HG03135 (cell line): ENCODE results near the gene RYR3.

Experiments used
- ATAC-seq: cut with Tn5 transposase; IDR thresholded peaks from one replicate; pipeline ENCODE4 v1.9.1; 2021; ENCODE audit warnings: mild to moderate bottlenecking, moderate library complexity; ENCODE audit not compliant: unreplicated experiment

RYR3 gene

DNA sequence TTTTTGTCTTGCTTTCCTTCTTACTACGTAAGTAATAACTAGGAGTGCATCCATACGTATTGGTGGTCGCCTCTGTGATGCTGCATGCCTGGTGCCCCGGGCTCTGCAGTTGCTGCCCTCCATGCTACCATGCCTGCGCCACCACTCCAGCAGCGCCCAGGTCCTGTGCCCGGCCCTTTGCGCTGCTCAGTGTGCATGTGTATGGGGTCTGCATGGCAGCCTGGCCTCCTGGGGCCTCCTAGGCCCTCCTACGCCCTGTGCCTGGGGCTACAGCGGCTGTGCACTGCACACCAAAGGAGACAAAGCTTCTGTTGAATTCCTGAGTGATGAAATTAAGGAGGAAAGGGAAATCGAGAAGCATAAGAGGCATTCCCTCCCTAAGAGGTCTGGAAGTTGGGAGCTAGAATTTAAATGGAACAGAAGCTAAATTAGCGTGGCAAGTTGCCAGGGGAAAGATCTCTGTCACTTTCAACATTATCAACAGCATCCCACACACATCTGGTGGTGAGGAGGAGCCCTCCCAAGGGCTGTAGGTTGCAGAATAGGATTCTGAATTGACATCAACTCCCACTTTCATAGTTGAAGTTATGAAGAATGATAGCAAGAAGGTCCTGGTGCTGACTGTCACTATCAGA lies 382.5 kb downstream of the RYR3 start:
- ATAC-seq = no peak

DNA sequence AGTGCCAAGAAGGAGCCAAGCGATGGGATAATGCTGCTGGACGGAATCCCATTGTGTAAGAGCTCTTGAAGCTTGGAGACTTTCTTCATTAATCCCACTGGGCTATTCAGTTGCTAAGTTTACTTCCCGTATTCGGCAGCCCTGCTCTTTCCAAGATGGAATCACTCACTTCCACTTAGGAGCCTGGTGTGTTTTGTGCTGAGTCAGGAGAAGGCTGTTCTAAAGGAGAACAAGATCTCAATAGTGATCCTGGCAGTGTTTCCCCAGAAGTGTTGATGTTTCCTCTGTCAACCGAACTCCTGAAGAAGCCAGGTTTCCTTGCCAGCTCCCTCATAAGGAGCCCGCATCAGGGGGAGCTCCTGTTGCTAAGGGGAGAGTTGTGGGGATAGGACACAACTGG lies 387.4 kb downstream of the RYR3 start:
- ATAC-seq = no peak

DNA sequence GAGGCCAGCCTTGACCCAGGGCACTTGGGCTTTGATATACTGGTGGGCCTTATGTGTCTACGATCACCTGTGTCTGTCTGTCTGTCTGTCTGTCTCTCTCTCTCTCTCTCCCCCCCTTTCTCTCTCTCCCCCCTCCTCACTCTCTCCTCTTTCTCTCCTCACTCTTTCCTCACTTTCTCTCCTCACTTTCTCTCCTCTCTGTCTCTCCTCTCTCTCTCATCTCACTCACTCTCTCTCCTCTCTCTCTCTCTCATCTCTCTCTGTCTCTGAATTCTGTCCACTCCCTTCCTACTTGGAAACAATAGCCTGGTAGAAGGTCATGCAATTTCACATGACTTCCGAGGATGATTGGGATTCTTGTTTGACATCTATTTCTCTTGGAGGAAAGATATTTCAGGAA lies 388.4 kb downstream of the RYR3 start:
- no peak for ATAC-seq

DNA sequence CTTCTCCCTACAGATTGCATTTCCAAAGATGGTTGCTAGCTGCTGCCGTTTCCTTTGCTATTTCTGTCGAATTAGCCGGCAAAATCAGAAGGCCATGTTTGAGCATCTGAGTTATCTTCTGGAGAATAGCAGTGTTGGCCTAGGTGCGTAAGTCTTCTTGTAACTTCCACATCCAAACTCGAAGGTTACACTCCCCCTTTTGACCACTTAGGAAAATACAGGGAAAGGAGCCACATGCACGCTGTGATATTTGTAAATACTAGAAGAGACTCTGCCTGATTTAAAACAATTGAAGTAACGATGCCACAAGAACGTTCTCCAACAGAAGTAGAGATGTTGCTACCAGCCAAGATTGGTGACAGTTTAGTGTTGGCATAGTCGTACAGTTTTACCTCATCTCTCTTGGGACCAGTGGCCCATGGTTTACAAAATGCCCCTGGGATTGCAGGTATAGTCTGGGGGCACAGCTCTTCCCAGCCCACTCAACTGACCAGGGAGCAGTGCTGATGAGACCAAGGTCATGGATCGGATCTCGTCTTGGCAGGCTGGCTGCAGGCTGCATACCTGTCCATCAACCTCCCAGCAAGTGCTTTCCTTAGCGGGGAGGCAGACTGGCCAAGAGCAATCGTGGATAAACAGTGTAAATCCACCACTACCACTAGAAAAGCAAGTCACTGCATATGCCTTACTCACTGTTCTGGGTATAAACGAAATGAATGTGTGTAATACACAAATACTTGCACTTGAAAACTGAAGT lies 389.1 kb downstream of the RYR3 start:
- no peak for ATAC-seq

DNA sequence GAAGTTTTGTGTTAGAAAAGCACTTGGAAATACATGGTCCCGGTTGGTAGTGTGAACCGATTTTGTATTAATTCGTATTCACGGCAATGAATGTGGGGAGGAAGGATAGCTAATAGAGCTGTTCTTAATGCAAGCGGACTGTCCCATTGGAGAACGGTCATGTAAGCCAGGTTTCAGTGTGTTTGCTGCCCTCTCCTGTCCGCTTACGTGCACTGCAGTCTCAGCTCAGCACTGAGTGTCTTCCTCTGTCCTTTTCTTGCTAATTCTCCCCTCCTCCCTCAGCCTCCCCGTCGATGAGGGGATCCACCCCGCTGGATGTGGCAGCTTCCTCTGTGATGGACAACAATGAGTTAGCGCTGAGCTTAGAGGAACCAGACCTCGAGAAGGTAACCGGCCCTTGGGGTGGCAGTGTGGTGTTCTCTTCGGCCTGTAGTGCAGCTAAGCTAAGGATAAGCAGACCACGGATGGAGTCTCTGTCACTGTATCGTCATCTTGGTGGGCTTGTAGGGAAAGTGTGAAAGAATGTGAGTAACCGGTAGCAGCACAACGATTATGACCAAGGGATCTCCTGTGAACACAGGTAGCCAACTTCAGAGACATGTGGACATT lies 390.0 kb downstream of the RYR3 start:
- no peak for ATAC-seq

DNA sequence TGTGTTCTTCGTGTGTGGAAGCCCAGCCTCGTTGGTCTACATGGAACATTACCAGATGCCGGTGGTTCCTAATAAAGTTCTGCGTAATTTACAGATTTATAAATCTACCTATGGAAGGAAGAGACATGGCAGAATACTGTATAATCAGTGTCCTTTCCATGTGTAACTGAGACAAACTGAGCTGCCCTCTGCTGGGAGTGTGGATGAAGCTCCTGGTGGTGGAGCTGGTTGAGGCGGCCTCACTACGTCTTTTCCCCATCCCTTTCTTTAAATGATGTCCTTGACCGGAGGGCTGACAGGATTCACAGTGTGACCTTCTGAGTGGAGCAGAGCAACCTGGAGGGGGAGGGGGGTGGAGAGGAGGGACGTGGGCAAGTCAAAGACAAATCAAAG lies 390.5 kb downstream of the RYR3 start:
- no peak for ATAC-seq

DNA sequence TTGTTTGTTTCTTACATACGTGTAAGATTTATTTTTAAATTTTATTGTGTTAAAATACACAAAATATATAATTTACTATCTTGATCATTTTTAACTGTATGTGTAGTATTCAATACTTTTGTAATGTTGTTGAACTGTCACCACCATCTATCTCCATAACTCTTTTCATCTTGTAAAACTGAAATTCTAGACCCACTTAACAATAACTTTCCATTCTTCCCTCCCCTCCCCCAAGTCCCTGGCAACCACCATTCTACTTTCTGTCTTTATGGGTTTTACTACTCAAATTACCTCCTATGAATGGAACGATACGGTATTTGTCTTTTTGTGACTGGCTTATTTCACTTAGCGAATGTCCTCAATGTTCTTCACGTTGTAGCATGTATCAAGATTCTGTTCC lies 395.4 kb downstream of the RYR3 start:
- ATAC-seq = no peak

DNA sequence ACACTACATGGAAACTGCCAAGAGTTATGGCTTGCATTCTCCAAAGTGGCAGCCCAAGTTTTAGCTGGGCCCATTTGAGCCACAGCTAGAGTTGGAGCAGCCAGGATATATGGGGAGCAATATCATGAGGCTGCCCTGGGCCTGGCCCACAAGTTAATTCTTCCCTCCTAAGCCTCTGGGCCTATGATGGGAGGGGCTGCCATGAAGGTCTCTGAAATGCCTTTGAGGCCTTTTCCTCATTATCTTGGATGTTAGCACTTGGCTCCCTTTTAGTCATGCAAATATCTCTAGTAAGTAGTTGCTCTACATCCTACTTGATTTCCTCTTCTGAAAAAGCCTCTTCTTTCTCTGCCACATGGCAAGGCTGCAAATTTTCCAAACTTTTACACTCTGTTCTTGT lies 400.0 kb downstream of the RYR3 start:
- ATAC-seq = no peak

DNA sequence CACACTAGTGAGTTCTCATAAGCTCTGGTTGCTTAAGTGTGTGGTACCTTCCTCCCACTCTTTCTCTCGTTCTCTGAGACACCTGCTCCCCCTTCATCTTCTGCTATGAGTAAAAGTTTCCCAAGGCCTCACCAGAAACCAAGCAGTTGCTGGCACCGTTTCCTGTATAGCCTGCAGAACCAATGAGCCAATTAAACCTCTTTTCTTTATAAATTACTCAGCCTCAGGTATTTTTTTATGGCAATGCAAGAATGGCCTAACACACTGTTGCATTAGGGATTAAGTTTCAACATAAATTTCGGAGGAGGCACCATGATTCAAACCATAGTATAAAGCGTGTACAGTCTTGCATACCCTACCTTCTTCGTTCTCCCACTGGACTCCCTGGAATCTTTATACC lies 405.3 kb downstream of the RYR3 start:
- ATAC-seq = no peak

DNA sequence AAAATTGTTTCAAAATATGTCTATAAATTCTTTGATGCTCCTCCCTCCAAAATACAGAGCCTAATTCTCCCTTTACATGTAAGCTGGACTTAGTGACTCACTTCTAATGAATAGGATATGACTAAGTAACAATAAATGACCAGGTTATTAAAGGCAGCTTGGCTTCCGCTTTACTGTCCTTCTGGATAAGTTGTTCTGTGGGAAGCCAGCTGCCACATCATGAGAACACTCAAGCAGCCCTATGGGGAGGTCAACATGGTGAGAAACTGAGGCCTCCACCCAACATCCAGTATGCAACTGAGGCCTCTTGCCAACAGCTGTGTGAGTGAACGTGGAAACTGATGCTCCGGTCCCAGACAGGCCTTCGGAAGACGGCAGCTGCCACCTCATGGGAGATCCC lies 410.2 kb downstream of the RYR3 start:
- no peak for ATAC-seq

DNA sequence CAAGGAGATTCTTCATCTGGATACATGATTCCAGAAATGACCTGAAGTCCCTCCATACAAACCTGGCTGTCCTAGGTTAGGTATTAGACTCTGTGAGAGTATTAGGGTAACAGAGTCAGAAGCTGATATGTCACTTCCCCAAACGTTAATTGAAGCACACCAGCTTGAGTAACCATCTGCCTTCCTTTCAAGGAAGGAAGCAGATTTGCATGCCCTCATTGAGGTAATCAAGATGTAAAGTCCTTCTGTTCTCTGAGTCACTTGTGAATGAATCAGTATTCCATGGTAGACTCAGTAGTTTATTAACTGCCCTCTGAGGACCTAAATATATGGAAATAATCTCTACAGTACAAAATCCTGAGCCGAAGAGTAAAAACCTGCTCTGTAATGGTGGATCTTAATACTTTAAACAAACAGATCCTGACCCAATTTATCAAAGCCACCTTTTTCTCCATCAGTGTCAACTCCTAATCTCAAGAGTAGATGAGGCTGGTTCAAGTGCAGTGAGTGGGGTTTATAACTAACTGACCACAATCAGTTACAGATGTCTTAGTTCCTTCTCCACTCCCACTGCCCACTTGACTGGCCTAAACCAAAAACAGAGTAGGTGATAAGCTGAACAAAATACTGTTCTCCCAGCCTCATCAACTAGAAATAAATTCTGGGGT lies 411.4 kb downstream of the RYR3 start:
- ATAC-seq = peak; percentile 90

DNA sequence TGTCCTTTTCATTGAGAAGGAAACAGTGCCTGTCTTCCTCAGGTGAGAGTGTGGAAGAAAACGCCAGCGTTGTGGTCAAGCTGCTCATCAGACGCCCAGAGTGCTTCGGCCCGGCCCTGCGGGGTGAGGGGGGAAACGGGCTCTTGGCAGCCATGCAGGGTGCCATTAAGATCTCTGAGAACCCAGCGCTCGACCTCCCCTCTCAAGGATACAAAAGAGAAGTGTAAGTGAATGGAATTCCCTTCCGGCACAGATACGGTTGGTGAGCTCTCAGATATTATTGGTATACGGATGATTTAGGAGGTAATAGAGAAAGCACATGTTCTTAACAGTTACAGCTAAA lies 411.9 kb downstream of the RYR3 start:
- no peak for ATAC-seq

DNA sequence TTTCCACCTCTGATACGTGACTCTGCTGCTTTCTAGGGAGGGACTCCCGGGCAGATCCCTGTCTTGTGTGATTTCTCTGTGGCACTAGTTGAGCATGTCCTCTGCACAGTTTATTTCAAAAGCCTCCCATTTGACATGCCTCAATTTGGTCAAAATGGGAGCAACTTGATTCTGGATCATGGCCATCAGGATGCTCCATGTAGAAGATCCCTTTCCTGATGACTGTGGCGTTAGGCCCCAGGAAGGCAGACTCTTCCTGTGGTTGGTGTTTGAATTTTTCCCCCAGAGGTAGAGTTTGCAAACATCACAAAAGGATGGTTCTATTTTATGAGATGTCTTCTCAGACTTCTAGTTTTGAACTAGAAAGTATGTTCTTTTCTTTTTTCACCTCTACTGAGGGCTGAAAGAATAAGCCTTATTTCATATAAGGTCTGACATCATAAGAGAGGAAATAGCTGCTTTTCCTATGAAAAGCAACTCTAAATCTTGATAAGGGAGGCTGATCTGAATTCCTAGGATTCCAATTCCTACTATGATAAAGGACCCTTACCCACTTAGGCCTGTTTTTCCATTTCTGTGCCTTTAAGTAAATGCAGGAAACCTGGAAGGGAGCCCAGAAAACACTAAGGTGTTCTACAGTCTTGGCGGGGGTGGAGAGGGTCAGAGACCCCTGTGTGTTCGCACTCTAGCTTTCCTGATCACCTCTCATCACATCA lies 413.7 kb downstream of the RYR3 start:
- ATAC-seq = no peak

DNA sequence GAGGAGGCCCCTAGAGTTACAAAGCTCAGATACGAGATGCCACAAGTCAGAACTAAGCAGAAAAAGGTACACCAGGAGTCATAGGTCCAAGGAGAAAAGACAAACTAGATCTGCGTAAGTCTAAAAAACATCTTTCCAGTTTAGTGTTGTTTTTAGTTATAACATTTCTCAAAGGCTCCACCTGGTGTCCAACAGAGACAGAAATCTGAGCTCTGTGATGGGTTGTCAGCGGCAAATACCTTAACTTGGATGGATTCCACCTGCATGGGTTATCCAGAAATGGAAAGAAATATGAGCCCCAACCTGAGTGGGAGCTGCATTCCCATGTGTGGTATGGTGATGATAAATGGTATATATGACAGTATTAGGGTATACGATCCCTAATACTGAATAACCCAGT lies 418.9 kb downstream of the RYR3 start:
- ATAC-seq = no peak

DNA sequence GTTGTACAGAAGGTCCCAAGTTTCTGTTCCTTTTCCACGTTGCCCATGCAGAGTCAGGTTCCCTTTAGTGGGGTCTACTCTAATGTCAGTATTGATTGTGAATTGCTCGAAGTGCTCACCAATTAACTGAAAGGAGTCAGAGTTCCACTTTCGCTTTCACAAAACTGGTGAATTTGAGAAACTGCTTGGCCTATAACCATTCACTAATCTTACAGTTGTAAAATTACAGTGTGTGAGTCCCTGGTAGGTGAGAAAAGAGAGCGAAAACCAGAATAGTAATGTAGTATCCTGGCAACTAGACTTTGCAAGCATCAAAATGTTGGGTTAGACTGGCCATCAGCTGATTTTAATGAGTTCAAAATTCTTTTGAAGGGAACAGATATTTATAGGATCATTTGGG lies 420.0 kb downstream of the RYR3 start:
- ATAC-seq = no peak

DNA sequence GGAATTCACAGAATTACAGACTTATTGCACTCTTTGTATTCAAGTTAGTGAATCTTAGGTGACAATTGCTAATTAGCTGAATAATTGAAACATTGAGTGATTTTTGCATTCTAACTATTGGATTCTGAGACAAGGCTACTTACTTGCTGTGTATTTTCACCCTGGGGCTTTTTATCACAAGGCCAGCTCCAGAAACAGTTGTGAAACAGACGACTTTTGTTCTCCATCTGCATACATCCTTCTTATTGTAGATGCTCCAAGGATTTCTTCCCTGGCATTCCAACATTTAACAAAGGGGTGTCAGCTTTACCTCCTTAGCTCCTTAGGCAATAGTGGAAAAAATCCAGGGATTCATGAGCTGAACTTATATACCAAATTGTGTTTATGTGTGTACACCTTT lies 424.4 kb downstream of the RYR3 start:
- ATAC-seq = no peak

DNA sequence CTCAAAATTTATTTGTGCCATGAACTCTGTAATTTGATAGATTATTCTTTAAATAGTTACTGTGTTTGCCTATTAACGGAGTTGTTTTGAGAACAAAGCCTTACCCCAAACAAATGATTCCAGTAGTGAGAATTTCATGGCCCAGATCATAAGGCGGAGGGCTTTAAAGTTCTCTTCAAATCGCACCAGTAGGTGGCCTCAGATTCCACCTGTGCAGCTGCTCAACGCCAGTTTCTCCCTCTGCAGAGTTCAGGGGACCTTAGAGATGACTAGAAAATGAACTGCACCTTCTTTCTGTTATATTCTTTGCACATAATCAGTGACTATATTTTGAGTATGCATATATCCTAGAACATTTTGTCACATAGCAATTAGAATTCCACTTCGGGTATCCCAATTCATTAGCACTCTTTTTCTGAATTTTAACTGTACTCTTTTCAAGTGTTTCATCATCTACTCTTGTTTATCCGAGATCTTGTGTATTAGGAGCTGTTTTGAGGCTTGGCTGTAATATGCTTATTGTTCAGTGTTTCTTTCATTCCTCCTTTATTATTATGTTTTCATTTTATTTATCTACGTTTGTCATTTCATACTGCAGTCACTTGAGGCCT lies 425.0 kb downstream of the RYR3 start:
- ATAC-seq = no peak

DNA sequence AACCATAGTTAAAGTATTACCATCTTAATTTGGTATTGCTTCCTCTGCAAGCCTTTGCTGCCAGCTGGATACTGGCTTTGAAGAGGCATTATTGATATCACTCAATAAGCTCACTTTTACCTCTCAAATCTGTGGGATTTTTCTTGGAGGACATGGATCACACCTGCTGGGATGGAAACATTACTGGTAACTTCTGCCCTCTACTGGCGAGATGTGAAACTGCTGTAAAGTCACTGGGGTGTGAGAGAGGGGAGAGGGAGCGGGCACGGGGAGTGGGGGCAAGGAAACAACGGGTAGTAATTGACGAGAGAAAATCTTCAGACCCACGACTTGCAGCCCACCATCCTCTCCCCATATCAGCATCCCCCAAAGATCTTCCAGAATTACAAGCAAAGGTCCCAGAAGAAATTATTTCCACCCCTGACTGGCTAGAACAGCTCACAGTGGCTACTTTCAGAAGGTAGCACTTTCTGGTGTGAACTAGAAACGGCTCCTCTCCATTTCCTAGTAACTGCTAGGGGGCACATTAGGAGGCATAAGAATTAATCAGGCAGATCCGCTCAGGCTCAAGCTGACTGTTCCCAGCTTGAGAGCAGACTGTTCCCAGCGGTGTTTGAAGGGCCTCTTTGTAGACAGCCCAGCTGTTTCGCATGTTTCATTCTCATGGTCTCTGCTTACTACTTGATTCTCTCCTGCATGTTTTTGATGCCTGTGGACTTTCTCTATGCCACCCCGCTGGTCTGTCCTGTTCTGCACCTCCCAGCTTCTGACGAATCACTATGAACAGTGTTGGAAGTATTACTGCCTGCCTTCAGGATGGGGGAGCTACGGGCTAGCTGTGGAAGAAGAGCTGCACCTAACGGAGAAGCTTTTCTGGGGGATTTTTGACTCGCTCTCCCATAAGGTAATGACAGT lies 427.2 kb downstream of the RYR3 start:
- no peak for ATAC-seq

DNA sequence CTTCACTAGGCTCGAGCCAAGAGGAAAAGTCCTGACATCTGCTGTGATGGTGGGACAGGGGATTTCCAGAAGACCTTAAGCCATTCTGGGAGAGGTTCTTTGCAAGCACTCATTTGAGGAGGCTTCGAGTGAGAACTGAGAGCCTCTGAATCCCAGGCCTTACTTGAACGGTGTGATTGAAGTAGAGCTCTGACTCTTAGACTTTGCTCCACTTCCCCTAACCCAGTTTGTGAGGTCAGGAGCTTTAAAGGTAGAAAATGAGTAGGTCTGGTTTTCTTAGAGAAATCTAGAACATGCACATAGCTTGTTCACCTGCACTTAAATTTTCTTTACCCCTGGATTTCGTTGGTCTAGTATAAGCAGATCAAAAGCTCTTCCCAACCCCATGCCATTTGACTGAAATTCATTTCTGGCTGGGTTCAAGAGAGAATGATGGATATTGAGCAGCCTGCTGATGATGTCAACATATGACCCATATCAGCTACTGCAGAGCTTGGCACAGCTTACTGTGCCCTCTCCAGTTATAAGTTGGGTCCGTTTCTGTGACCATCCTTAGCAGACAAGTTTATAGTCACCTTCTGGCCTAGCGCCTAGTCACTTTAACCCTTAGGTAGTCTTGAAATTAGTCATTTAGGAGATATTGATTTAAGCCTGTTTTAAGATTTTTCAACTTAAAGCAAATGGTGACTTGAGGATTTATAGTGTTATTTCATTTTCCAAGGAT lies 428.3 kb downstream of the RYR3 start:
- ATAC-seq = no peak
